ENCODE results near the gene OCIAD2.

DNA sequence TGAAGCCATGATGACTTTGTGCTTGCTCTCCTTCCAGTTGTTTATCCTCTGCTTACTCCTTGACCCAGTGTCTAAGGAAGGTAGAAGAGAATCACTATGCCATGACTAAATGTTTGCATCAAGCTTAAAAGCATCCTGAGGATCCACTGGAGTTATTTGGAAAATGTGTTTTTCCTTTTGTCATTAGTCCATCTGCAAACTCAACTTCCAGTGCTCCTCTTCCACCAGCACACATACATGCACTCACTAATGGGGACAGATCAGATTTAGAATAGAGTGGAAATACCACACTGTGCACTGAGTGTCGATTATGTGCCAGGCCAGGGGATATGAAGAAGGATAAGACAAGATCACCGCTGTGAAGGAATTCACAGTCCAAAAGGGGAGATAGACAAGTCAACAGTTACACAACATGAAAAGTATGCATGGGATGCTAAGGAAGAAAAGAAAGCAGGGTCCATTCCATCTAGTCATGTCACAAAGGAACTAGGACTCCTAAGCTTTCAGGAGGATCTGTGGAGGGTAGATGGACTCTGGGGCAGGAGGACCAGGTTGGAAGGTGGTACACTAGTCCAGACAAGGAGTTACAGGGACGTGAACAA lies 1.9 kb downstream of the OCIAD2 start:
- TF ChIP-seq EZH2phosphoT487 (IDR thresholded peaks at IDR 0.05; ENCODE audit: low read depth, severe bottlenecking, unreplicated experiment): no peak
- TF ChIP-seq, protein P1, sequence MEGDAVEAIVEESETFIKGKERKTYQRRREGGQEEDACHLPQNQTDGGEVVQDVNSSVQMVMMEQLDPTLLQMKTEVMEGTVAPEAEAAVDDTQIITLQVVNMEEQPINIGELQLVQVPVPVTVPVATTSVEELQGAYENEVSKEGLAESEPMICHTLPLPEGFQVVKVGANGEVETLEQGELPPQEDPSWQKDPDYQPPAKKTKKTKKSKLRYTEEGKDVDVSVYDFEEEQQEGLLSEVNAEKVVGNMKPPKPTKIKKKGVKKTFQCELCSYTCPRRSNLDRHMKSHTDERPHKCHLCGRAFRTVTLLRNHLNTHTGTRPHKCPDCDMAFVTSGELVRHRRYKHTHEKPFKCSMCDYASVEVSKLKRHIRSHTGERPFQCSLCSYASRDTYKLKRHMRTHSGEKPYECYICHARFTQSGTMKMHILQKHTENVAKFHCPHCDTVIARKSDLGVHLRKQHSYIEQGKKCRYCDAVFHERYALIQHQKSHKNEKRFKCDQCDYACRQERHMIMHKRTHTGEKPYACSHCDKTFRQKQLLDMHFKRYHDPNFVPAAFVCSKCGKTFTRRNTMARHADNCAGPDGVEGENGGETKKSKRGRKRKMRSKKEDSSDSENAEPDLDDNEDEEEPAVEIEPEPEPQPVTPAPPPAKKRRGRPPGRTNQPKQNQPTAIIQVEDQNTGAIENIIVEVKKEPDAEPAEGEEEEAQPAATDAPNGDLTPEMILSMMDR (IDR thresholded peaks at IDR 0.05; ENCODE audit: poor library complexity): no peak
- no peak for TF ChIP-seq EZH2 (IDR thresholded peaks at IDR 0.05; ENCODE audit: borderline replicate concordance)
